ENCODE measurements around the gene IGFL1.
"Not testable (repeated sequence)": the region's sequence is repeated elsewhere in the genome, so short reads cannot be mapped to it uniquely, and the experiment has no call there.

Gene IGFL1

GRCh38 chr19:46229442-46229841 is at the start of gene IGFL1:
Gene IGFL1, plus strand, starts transcription at chr19:46229742. Its CDS starts 33 bp downstream, at chr19:46229775.
- peaks cover 5% of the 10 kb centered on the region for H3K4me1 Mint-ChIP-seq (ENCODE audit: low read depth)
- H3K36me3 Mint-ChIP-seq = no peaks in the 10 kb centered on the region
- H3K9me3 Mint-ChIP-seq (ENCODE audit: low read depth) = no peaks in the 10 kb centered on the region
- H3K27me3 Mint-ChIP-seq = peaks cover 16% of the 10 kb centered on the region
- H3K4me3 Mint-ChIP-seq = no peak within 1 kb of the TSS
- H3K27ac Mint-ChIP-seq = no peak within 1 kb of the TSS

GRCh38 chr19:46180701-46181387 is 48.7 kb upstream of the IGFL1 start:
- no peak overlapping the region for H3K4me3 Mint-ChIP-seq
- H3K36me3 Mint-ChIP-seq = no peaks in the 10 kb centered on the region

DNA sequence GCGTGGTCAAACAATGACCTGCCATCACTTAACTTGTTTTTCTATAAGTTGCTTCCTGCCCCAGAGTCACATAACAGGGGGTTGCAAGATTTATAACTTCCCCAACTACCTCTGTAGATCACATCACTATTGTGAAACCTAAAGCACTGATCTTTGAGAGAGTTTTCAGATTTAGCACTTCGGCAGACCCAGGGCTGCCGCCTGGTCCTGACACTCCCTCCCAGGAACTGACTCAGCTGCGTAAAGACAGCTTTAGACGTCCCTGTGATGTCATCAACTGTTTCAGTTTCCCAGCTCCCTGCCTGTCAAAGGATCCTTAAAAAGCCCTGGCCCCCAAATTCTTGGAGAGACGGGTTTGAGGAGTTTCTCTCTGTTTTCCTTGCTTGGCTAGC is 48.2 kb upstream of the IGFL1 start:
- H3K4me3 Mint-ChIP-seq = no peak overlapping the region
- peaks cover 10% of the 10 kb centered on the region for H3K27me3 Mint-ChIP-seq
- no peak overlapping the region for H3K27ac Mint-ChIP-seq
- no peaks in the 10 kb centered on the region for H3K36me3 Mint-ChIP-seq
- no peaks in the 10 kb centered on the region for H3K9me3 Mint-ChIP-seq (ENCODE audit: low read depth)
- H3K4me1 Mint-ChIP-seq (ENCODE audit: low read depth) = peaks cover 21% of the 10 kb centered on the region

More at GRCh38 chr19:46180701-46181387, 48.7 kb upstream of the IGFL1 start:
- peaks cover 21% of the 10 kb centered on the region for H3K4me1 Mint-ChIP-seq (ENCODE audit: low read depth)
- no peaks in the 10 kb centered on the region for H3K9me3 Mint-ChIP-seq (ENCODE audit: low read depth)
- no peak overlapping the region for H3K27ac Mint-ChIP-seq
- peaks cover 9% of the 10 kb centered on the region for H3K27me3 Mint-ChIP-seq

- no peaks in the 10 kb centered on the region for H3K9me3 Mint-ChIP-seq (ENCODE audit: low read depth)
- no peak overlapping the region for H3K4me3 Mint-ChIP-seq
- no peaks in the 10 kb centered on the region for H3K36me3 Mint-ChIP-seq
- H3K27ac Mint-ChIP-seq = no peak overlapping the region
- H3K4me1 Mint-ChIP-seq (ENCODE audit: low read depth) = peaks cover 21% of the 10 kb centered on the region
- H3K27me3 Mint-ChIP-seq = peaks cover 13% of the 10 kb centered on the region
These were observed 47.1 kb upstream of the IGFL1 start for GRCh38 chr19:46182476-46182875.

- peak overlapping the region; percentile 78 for H3K27ac Mint-ChIP-seq
- peaks cover 19% of the 10 kb centered on the region for H3K4me1 Mint-ChIP-seq (ENCODE audit: low read depth)
- not testable (repeated sequence) for H3K9me3 Mint-ChIP-seq (ENCODE audit: low read depth); H3K36me3 Mint-ChIP-seq; H3K4me3 Mint-ChIP-seq
- H3K27me3 Mint-ChIP-seq = peaks cover 17% of the 10 kb centered on the region
These were observed 44.5 kb upstream of the IGFL1 start for GRCh38 chr19:46184775-46185710.

DNA sequence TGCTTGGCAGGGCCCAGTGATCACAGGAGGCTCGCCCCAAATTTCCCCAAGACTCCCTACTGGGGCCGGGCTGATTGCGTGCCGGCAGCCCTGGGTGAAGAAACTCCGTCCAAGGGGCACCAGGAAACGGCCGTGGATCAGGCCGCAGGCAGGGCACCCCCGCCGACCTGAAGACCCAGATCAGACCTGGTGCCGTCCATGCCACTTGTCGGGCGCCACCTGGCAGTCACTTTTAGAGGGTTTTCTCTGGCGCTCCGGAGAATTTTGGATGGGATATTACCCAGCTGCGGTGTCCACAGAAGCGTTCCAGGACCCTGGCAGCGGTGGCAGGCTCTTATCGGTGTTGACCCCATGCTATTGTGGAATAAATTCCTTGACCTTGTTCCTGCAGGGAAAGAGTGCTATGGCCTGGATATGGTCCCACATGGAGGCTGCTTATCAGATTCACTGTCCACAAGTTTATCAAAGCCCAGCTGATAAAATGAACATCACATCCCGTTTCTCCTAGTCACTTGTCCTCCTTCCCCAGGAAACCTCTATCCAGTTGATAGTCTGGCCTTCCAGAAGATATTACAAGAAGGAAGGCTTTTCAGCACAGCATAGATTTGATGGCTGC is 43.3 kb upstream of the IGFL1 start:
- Mint-ChIP-seq H3K4me1 (ENCODE audit: low read depth) (peaks cover 17% of the 10 kb centered on the region), H3K9me3 (ENCODE audit: low read depth) (no peaks in the 10 kb centered on the region), H3K4me3 (no peak overlapping the region), H3K36me3 (no peaks in the 10 kb centered on the region), H3K27me3 (peaks cover 24% of the 10 kb centered on the region), H3K27ac (no peak overlapping the region)

DNA sequence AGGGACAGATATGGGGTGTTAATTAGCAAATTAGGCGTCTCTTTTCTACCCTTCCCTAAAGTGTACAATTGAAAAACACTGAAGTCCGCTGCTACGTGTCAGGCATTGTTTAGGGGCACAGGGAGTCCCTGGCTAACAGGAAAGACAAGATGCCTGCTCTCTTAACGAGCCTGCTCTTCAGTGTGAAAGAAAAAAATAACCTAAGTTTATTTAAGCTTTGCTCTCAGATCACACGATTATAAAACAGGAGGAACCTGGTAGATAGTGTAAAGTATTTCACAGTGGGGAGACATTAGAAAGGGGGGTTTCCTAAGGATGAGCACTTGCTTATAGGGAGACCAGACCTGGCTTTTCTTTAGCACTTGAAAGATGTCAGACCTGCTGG is 42.8 kb upstream of the IGFL1 start:
- Mint-ChIP-seq H3K27ac (peak overlapping the region; percentile 29), H3K4me1 (ENCODE audit: low read depth) (peaks cover 12% of the 10 kb centered on the region), H3K4me3 (no peak overlapping the region), H3K36me3 (no peaks in the 10 kb centered on the region), H3K27me3 (peaks cover 25% of the 10 kb centered on the region), H3K9me3 (ENCODE audit: low read depth) (no peaks in the 10 kb centered on the region)

DNA sequence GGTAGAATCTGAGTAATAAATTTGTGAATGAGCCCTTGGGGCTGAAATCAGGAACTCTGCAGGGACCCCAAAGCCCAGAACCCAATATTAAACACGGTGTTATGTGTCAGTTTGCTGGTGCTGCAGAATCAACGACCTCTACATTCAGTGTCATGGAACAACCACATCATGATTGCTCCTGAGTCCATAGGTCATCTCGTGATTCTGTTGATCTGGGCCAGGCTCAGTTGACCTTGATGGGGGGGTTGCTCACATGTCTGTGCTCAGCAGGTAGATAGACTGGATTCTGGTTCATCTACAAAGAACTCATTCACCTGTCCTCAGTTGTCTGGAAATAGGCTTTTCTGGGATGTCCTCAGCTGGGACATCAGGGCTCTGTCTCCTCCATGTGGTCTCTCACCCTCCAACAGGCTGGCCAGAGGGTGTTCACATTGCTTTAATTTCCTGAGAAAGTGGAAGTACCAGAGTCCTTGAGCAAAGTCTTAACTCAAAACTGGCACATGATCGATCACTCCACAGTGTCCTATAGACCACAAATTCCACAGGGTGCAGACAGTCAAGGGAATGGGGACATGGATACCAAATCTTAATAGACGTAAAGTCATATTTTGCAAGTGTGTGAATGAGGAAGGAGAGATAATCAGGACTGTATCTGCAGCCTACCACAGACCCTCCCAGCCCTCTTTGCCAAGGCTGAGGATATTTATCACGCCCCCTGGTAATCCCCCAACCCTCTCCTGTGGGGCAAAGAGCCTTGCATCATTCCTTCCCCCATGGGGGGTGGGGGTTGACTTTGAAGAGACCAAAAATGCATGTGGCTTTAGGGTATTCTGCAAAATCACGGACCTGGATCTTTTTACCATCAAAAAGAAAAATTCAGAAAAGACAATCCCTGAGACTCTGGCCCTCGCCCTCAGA is 39.3 kb upstream of the IGFL1 start:
- no peak overlapping the region for H3K27ac Mint-ChIP-seq
- H3K4me3 Mint-ChIP-seq = no peak overlapping the region
- no peaks in the 10 kb centered on the region for H3K9me3 Mint-ChIP-seq (ENCODE audit: low read depth)
- H3K27me3 Mint-ChIP-seq = peaks cover 25% of the 10 kb centered on the region
- peaks cover 3% of the 10 kb centered on the region for H3K4me1 Mint-ChIP-seq (ENCODE audit: low read depth)
- no peaks in the 10 kb centered on the region for H3K36me3 Mint-ChIP-seq

DNA sequence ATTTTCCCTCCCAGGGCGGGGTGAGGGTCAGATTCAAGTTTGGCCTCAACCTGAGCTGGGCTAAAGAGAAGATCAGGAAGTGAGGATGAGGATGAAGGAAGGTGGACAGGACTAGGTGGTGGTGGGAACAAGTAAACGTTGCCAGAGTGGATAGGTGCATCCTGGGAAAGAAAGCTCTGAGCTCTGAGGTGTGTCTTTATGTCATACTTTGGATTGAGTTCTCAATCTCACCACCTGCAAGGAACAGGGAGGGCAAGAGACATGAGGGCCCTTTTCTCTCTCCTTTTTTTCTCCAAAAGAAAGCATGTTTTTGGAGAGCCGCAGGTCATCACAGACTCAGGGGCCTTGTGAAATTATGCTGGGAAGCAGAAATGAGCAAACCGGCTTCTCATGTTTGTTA is 38.2 kb upstream of the IGFL1 start:
- Mint-ChIP-seq H3K9me3 (ENCODE audit: low read depth) (no peaks in the 10 kb centered on the region), H3K4me1 (ENCODE audit: low read depth) (no peaks in the 10 kb centered on the region), H3K36me3 (no peaks in the 10 kb centered on the region), H3K27ac (no peak overlapping the region), H3K27me3 (peaks cover 25% of the 10 kb centered on the region), H3K4me3 (no peak overlapping the region)

GRCh38 chr19:46191972-46192371 is 37.6 kb upstream of the IGFL1 start:
- Mint-ChIP-seq H3K4me1 (ENCODE audit: low read depth) (no peaks in the 10 kb centered on the region), H3K27ac (no peak overlapping the region), H3K27me3 (peaks cover 19% of the 10 kb centered on the region), H3K4me3 (no peak overlapping the region), H3K36me3 (no peaks in the 10 kb centered on the region), H3K9me3 (ENCODE audit: low read depth) (no peaks in the 10 kb centered on the region)

DNA sequence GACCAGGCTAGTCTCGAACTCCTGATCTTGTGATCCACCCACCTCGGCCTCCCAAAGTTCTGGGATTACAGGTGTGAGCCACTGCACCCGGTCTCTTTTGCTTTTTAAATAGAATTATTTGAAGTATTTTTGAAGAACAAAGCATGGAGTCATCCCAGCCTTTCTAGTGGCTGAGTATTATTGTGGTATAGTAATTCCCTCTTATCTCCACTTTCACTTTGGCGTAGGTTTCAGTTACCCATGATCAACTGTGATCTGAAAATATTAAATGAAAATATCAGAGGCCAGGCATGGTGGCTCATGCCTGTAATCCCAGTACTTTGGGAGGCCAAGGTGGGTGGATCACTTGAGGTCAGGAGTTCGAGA is 36.9 kb upstream of the IGFL1 start:
- not testable (repeated sequence) for H3K9me3 Mint-ChIP-seq (ENCODE audit: low read depth); H3K36me3 Mint-ChIP-seq; H3K4me3 Mint-ChIP-seq; H3K4me1 Mint-ChIP-seq (ENCODE audit: low read depth); H3K27ac Mint-ChIP-seq
- peaks cover 19% of the 10 kb centered on the region for H3K27me3 Mint-ChIP-seq

DNA sequence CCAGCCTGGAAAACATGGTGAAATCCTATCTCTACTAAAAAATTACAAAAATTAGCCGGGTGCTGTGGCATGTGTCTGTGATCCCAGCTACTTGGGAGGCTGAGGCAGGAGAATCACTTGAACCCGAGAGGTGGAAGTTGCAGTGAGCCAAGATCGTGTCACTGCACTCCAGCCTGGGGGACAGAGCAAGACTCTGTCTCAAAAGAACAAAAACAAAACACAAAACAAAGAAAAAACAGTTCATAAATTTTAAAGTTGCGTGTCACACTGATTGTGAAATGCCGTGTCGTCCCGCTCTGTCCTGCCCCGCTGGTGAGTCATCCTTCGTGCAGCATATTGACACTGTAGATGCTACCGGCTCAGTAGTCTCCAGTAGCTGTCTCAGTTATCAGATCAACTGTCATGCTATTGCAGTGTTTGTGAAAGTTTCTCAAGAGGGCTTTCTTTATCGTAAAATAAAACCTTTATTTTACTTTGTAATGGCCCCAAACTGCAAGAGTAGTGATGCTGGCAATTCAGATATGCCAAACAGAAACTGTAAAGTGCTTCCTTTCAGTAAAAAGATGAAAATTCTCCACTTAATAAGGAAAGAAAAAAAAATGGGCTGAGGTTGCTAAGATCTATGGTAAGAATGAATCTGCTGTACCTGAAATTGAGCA is 36.4 kb upstream of the IGFL1 start:
- H3K27me3 Mint-ChIP-seq = peaks cover 19% of the 10 kb centered on the region
- H3K9me3 Mint-ChIP-seq (ENCODE audit: low read depth) = no peaks in the 10 kb centered on the region
- no peak overlapping the region for H3K27ac Mint-ChIP-seq
- no peak overlapping the region for H3K4me3 Mint-ChIP-seq
- no peaks in the 10 kb centered on the region for H3K4me1 Mint-ChIP-seq (ENCODE audit: low read depth)
- H3K36me3 Mint-ChIP-seq = no peaks in the 10 kb centered on the region

DNA sequence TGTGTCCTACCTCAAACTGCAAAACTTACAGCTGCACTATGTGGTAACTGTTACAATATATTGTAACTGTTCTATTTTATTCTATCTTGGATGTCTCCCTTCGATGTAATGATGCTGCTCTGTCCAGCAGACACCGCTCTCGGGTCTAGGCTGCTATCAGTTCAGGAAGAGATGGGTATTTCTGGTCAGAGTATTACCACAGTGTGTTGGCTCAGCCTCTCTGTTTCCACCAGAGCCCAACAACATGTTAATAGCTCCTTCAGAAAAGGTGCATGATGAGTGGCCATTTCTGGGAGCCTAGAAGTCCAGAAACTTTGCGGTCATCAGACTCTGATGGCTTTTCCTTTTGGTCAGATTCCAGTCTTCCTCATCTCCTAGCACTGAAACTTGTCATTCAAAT is 35.9 kb upstream of the IGFL1 start:
- no peak overlapping the region for H3K4me3 Mint-ChIP-seq
- no peaks in the 10 kb centered on the region for H3K36me3 Mint-ChIP-seq
- no peak overlapping the region for H3K27ac Mint-ChIP-seq
- no peaks in the 10 kb centered on the region for H3K9me3 Mint-ChIP-seq (ENCODE audit: low read depth)
- H3K4me1 Mint-ChIP-seq (ENCODE audit: low read depth) = no peaks in the 10 kb centered on the region
- H3K27me3 Mint-ChIP-seq = peaks cover 19% of the 10 kb centered on the region

- Mint-ChIP-seq H3K4me3 (no peak overlapping the region), H3K9me3 (ENCODE audit: low read depth) (no peaks in the 10 kb centered on the region), H3K36me3 (no peaks in the 10 kb centered on the region), H3K4me1 (ENCODE audit: low read depth) (no peaks in the 10 kb centered on the region), H3K27me3 (peaks cover 13% of the 10 kb centered on the region), H3K27ac (no peak overlapping the region)
These were observed 34.4 kb upstream of the IGFL1 start for GRCh38 chr19:46195104-46195503.

Data from activated naive CD8-positive, alpha-beta T cell (primary cell).